PC-9 (cell line): Measurements from ENCODE around the gene ANLN.

Experiments used
- CTCF ChIP-seq: fragments of 200-600 bp; sonication (generic); conservative IDR thresholded peaks from 2 replicates; pipeline ENCODE4 v1.6.1; 2017; ENCODE audit warnings: mixed run types, antibody characterized with exemption, mild to moderate bottlenecking, moderate library complexity
- EZH2 ChIP-seq: fragments of 200-600 bp; sonication (generic); IDR thresholded peaks from 2 replicates; pipeline ENCODE4 v1.8.0; 2017; ENCODE audit warnings: antibody characterized with exemption, low read depth

GRCh38 chr7:36491317-36491716 lies 101.7 kb downstream of the ANLN start:
- no peak for TF ChIP-seq CTCF
- no peak for TF ChIP-seq EZH2
